Measurements from ENCODE around the gene ZNF469. TPM values are rescaled to one million over a fixed set of nuclear protein-coding genes. Genes with fewer than 3 reads are reported as not detected.

Gene ZNF469
- polyA plus RNA-seq, 1 donor from 2014 or later, result not detected

DNA sequence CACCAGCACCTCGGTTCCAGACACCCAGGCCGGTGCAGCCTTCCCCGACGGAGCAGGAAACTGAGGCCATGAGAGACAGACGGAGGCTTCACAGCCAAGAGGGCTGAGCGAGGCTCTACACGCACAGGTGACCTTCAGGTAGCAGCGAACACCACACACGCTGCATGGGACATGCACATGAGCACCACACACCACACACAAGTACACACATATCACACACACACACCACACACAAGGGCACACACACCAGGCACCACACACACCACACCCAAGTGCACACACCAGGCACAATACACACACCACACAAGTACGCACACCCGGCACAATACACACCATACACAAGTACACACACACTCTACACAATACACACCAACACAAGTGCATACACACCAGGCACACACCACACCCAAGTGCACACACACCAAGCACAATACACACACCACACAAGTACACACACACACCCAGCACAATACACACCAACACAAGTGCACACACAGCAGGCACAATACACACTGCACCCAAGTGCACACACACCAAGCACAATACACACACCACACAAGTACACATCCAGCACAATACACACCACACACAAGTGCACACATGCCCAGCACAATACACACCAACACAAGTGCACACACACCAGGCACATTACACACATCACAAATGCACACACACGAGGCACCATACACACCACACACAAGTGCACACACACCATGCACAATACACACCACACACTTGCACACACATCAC lies 33.4 kb upstream of the ZNF469 start:
- Histone ChIP-seq H3K36me3 (ENCODE audit: insufficient read depth, low read length) (no peaks in the 10 kb centered on the region), H3K27me3 (ENCODE audit: insufficient read depth, low read depth, low read length) (no peaks in the 10 kb centered on the region), H3K9me2 (ENCODE audit: insufficient read depth, low read length) (no peaks in the 10 kb centered on the region), H3K27ac (ENCODE audit: low read length) (no peak overlapping the region), H3K4me3 (ENCODE audit: low read length) (no peak overlapping the region), H4K20me1 (ENCODE audit: insufficient read depth) (no peaks in the 10 kb centered on the region), H3K79me2 (replicated peaks; ENCODE audit: insufficient read depth, low read length) (no peaks in the 10 kb centered on the region), H3K4me2 (ENCODE audit: low read length) (no peak overlapping the region), H2AFZ (ENCODE audit: low read depth, low read length) (no peak overlapping the region), H3K9ac (ENCODE audit: low read length) (no peak overlapping the region), H3K9me3 (ENCODE audit: low read length) (no peaks in the 10 kb centered on the region), H3F3A (ENCODE audit: insufficient read depth, low read length, poor library complexity, severe bottlenecking) (no peaks in the 10 kb centered on the region)
- no peak for TF ChIP-seq RAD21 (conservative IDR thresholded peaks at IDR 0.05)
- TF ChIP-seq, protein P1, sequence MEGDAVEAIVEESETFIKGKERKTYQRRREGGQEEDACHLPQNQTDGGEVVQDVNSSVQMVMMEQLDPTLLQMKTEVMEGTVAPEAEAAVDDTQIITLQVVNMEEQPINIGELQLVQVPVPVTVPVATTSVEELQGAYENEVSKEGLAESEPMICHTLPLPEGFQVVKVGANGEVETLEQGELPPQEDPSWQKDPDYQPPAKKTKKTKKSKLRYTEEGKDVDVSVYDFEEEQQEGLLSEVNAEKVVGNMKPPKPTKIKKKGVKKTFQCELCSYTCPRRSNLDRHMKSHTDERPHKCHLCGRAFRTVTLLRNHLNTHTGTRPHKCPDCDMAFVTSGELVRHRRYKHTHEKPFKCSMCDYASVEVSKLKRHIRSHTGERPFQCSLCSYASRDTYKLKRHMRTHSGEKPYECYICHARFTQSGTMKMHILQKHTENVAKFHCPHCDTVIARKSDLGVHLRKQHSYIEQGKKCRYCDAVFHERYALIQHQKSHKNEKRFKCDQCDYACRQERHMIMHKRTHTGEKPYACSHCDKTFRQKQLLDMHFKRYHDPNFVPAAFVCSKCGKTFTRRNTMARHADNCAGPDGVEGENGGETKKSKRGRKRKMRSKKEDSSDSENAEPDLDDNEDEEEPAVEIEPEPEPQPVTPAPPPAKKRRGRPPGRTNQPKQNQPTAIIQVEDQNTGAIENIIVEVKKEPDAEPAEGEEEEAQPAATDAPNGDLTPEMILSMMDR (IDR thresholded peaks at IDR 0.05; ENCODE audit: poor library complexity, severe bottlenecking), result no peak
- no peak for TF ChIP-seq EZH2 (IDR thresholded peaks at IDR 0.05; ENCODE audit: borderline replicate concordance, insufficient read depth, low read length, poor library complexity, severe bottlenecking)
- no peak for TF ChIP-seq REST (IDR thresholded peaks at IDR 0.05; ENCODE audit: borderline replicate concordance)

DNA sequence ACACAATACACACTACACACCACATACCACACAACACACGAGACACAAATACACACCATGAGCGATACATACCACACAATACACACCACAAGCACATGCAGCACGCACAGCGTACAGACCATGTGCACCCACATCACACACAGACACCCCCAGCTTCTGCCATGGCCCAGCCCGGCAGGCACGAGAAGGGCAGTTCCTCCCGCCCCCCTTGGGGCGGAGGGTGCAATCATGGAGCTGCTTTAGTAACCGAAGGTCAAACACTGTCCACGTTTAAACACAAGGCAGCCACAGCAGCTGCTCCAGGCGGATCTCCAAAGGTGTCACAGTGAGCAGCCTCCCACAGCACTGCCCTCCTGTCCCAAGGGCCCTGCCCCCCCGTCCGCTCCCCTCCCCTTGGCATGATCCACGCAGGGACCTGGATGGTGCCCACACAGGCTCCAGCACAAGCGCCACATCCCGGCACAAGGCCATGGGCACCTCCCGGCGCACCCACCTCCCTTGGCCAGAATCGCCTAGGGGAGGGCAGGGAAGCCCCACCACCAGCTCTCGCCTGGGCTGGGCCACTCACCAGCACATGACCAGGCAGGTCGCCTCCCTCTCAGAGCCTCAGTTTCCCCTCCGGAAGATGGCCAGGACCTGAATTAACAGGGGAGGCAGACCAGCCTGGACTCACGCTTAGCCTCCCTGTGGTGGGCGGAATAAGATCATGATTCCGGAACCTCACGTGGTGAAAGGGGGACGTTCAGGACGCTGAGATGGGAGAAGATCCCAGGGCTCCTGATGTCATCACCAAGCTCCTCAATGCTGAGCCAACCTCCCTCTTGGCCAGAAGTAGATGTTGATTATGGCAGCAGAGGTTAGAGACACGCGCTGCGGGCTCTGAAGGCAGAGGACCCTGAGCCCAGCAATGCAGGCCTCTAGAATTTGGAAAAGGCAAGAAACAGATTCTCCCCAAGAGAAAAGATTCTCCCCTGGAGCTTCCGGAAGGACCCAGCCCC lies 32.6 kb upstream of the ZNF469 start:
- H3K9me2 ChIP-seq (ENCODE audit: insufficient read depth, low read length), result no peaks in the 10 kb centered on the region
- H3K4me3 ChIP-seq (ENCODE audit: low read length), result no peak overlapping the region
- H3F3A ChIP-seq (ENCODE audit: insufficient read depth, low read length, poor library complexity, severe bottlenecking), result no peaks in the 10 kb centered on the region
- no peak overlapping the region for H3K27ac ChIP-seq (ENCODE audit: low read length)
- no peaks in the 10 kb centered on the region for H4K20me1 ChIP-seq (ENCODE audit: insufficient read depth)
- no peaks in the 10 kb centered on the region for H3K9me3 ChIP-seq (ENCODE audit: low read length)
- no peak overlapping the region for H2AFZ ChIP-seq (ENCODE audit: low read depth, low read length)
- H3K79me2 ChIP-seq (replicated peaks; ENCODE audit: insufficient read depth, low read length), result no peaks in the 10 kb centered on the region
- no peaks in the 10 kb centered on the region for H3K36me3 ChIP-seq (ENCODE audit: insufficient read depth, low read length)
- no peak overlapping the region for H3K4me2 ChIP-seq (ENCODE audit: low read length)
- no peak overlapping the region for H3K9ac ChIP-seq (ENCODE audit: low read length)
- TF ChIP-seq RAD21 (conservative IDR thresholded peaks at IDR 0.05), result no peak
- no peak for TF ChIP-seq MXI1 (conservative IDR thresholded peaks at IDR 0.05; ENCODE audit: poor library complexity, severe bottlenecking)
- TF ChIP-seq POLR2AphosphoS5 (IDR thresholded peaks at IDR 0.05), result no peak
- no peak for TF ChIP-seq TAF1 (IDR thresholded peaks at IDR 0.05; ENCODE audit: low read depth)
- no peak for TF ChIP-seq EP300 (conservative IDR thresholded peaks at IDR 0.05; ENCODE audit: poor library complexity, severe bottlenecking)
- no peak for TF ChIP-seq SMC3 (conservative IDR thresholded peaks at IDR 0.05; ENCODE audit: poor library complexity)
- no peak for TF ChIP-seq EZH2 (IDR thresholded peaks at IDR 0.05; ENCODE audit: borderline replicate concordance, insufficient read depth, low read length, poor library complexity, severe bottlenecking)
- TF ChIP-seq REST (IDR thresholded peaks at IDR 0.05; ENCODE audit: borderline replicate concordance), result no peak
- TF ChIP-seq, protein P1 (IDR thresholded peaks at IDR 0.05; ENCODE audit: poor library complexity, severe bottlenecking), result no peak
- no peaks in the 10 kb centered on the region for H3K27me3 ChIP-seq (ENCODE audit: insufficient read depth, low read depth, low read length)

Data from neural cell (in vitro differentiated cells).